Endothelial cell of umbilical vein (primary cell): ENCODE results near the gene C16orf74. TPM values are rescaled to one million over a fixed set of nuclear protein-coding genes. Genes with fewer than 3 reads are reported as not detected.

Experiments used
- BruUV-seq: library from RNA; stranded (reverse); fragments of 400-500 nt; replicated peaks from 2 replicates; lab custom pipeline; 2021; lab: Mats Ljungman, UMichigan
- CTCF ChIA-PET: fragments of 300-600, 350-600 bp; sonication (Branson Sonifier 250); formaldehyde crosslinking; loops from one replicate; lab custom pipeline; 2021; ENCODE audit warnings: antibody characterized with exemption, inconsistent platforms; lab: Charles Lee
- POLR2A ChIA-PET: fragments of 300-600, 350-600 bp; sonication (Branson Sonifier 250); formaldehyde crosslinking; loops from one replicate; lab custom pipeline; 2021; ENCODE audit warnings: antibody characterized with exemption, inconsistent platforms; lab: Charles Lee
- DNase-seq: peaks from one replicate; pipeline ENCODE4 v3.0.0-alpha.2; 2011; ENCODE audit warnings: low read depth, low spot score
- FAIRE-seq: peaks from 2 replicates; lab custom pipeline; 2011; peaks lifted over from hg19 to GRCh38; lab: Jason Lieb, UNC
- H2AFZ ChIP-seq: 2 replicates; pipeline ENCODE4 v1.6.0; 2012; ENCODE audit warnings: low read depth, low read length, control low read depth, inconsistent platforms
- H3K27ac ChIP-seq: 2 replicates; pipeline ENCODE4 v1.5.1; 2011; ENCODE audit warnings: low read depth, mild to moderate bottlenecking, control low read depth, low read length, moderate library complexity; ENCODE audit not compliant: insufficient read depth
- H3K27me3 ChIP-seq, 2 experiments: 2 replicates each; pipeline versions ENCODE4 v1.6.0 to v1.6.1; 2011; ENCODE audit warnings: low read length in 2 of 2, mixed read lengths in 1 of 2; ENCODE audit not compliant: control insufficient read depth in 2 of 2, insufficient read depth in 2 of 2
- H3K36me3 ChIP-seq, 2 experiments: 2 replicates in 1 of 2; 3 replicates in 1 of 2; pipeline ENCODE4 v1.5.1; 2011; ENCODE audit warnings: low read length in 2 of 2, mild to moderate bottlenecking in 1 of 2, moderate library complexity in 1 of 2; ENCODE audit not compliant: control insufficient read depth in 2 of 2, insufficient read depth in 2 of 2; ENCODE audit errors: extremely low read depth in 1 of 2
- H3K4me1 ChIP-seq: 3 replicates; pipeline ENCODE4 v1.5.1; 2011; ENCODE audit warnings: mild to moderate bottlenecking, low read length; ENCODE audit not compliant: control insufficient read depth, insufficient read depth; ENCODE audit errors: extremely low read depth
- H3K4me2 ChIP-seq: 2 replicates; pipeline ENCODE4 v1.6.1; 2011; ENCODE audit warnings: low read length, control low read depth, mixed read lengths; ENCODE audit not compliant: insufficient read depth
- H3K4me3 ChIP-seq, 3 experiments: fragments of 200-600 bp in 1 of 3; sonication (generic), shearing (Covaris generic) in 1 of 3; replicated peaks in 1 of 3; 2 replicates each; pipeline ENCODE4 v1.5.1; 2011 to 2016; ENCODE audit warnings: control low read depth in 3 of 3, low read length in 3 of 3, mild to moderate bottlenecking in 2 of 3, inconsistent platforms in 1 of 3, low read depth in 1 of 3, moderate library complexity in 1 of 3; ENCODE audit not compliant: insufficient read depth in 1 of 3
- H3K79me2 ChIP-seq: 2 replicates; pipeline ENCODE4 v1.6.0; 2012; ENCODE audit warnings: low read length, inconsistent platforms; ENCODE audit not compliant: control insufficient read depth, insufficient read depth
- H3K9ac ChIP-seq: replicated peaks from 2 replicates; pipeline ENCODE3; 2011; ENCODE audit warnings: low read length, control low read depth; ENCODE audit not compliant: insufficient read depth; ENCODE audit errors: extremely low read depth
- H3K9me1 ChIP-seq: replicated peaks from 3 replicates; pipeline ENCODE4 v1.6.0; 2011; ENCODE audit warnings: mild to moderate bottlenecking, low read length; ENCODE audit not compliant: control insufficient read depth, insufficient read depth; ENCODE audit errors: extremely low read depth
- H3K9me3 ChIP-seq: replicated peaks from 2 replicates; pipeline ENCODE4 v1.5.1; 2012; ENCODE audit warnings: low read length, inconsistent platforms; ENCODE audit not compliant: control insufficient read depth, insufficient read depth
- H4K20me1 ChIP-seq: replicated peaks from 2 replicates; pipeline ENCODE3; 2011; ENCODE audit warnings: mild to moderate bottlenecking, low read length; ENCODE audit not compliant: control insufficient read depth, insufficient read depth; ENCODE audit errors: extremely low read depth
- EZH2 ChIP-seq: IDR thresholded peaks from 2 replicates; pipeline ENCODE4 v1.6.1; 2012; ENCODE audit warnings: borderline replicate concordance, low read depth, mild to moderate bottlenecking, moderate library complexity, low read length, inconsistent platforms; ENCODE audit not compliant: severe bottlenecking
- FOS ChIP-seq: IDR thresholded peaks from 2 replicates; pipeline ENCODE4 v1.6.1; 2011; ENCODE audit warnings: mild to moderate bottlenecking, low read length, moderate library complexity, borderline replicate concordance; ENCODE audit not compliant: insufficient read depth
- GATA2 ChIP-seq: IDR thresholded peaks from 2 replicates; pipeline ENCODE4 v1.7.0; 2011; ENCODE audit warnings: low read depth, mild to moderate bottlenecking, moderate library complexity, mixed read lengths, low read length; ENCODE audit not compliant: insufficient read length, insufficient read depth
- JUN ChIP-seq: IDR thresholded peaks from 2 replicates; pipeline ENCODE4 v1.6.1; 2011; ENCODE audit warnings: borderline replicate concordance, low read depth; ENCODE audit not compliant: insufficient read length, insufficient read depth
- MAX ChIP-seq: IDR thresholded peaks from 2 replicates; pipeline ENCODE4 v1.6.1; 2011; ENCODE audit not compliant: insufficient read depth, insufficient read length
- MYC ChIP-seq: IDR thresholded peaks from one replicate; pipeline ENCODE4 v1.6.1; 2011; ENCODE audit warnings: mild to moderate bottlenecking, low read depth, low read length
- POLR2A ChIP-seq: IDR thresholded peaks from 2 replicates; pipeline ENCODE4 v1.6.1; 2012; ENCODE audit warnings: low read depth, mild to moderate bottlenecking, control low read depth, low read length
- POLR2AphosphoS5 ChIP-seq: IDR thresholded peaks from 2 replicates; pipeline ENCODE4 v1.6.1; 2012; ENCODE audit warnings: low read depth, mild to moderate bottlenecking, control low read depth, low read length, moderate library complexity; ENCODE audit not compliant: insufficient read depth
- dilution Hi-C: fragments of 300-500 bp; cut with MboI; formaldehyde crosslinking; loops from one replicate; pipeline ENCODE4 v1.15.0; 2019; ENCODE audit warnings: low sequenced_read_pairs; ENCODE audit not compliant: extremely low pct_ligation_motif_present
- intact Hi-C: fragments of 100-400 bp; cut with micrococcal nuclease; formaldehyde crosslinking; loops from one replicate; pipeline ENCODE4 v1.10.0; 2022
- polyA plus RNA-seq, 4 experiments: library from polyadenylated mRNA; depleted of rRNA in 3 of 4; stranded (reverse) in 3 of 4; unstranded in 1 of 4; fragments of >200 nt; gene quantifications; 2 replicates each; pipeline versions ENCODE4 v1.2.1 to v1.2.3, GENCODE V29; 2011 to 2012; ENCODE audit warnings: missing spikeins in 1 of 4
- total RNA-seq: library from RNA; stranded (reverse); gene quantifications from 2 replicates; pipeline ENCODE4 v1.2.3, GENCODE V29; 2021
- TF ChIP-seq, protein P1 (sequence below), 2 donors: IDR thresholded peaks; 1 replicate in 1 of 2; 2 replicates in 1 of 2; pipeline ENCODE4 v1.5.1; 2011; ENCODE audit warnings: low read length in 2 of 2, mild to moderate bottlenecking in 2 of 2, moderate library complexity in 2 of 2, control low read depth in 1 of 2, inconsistent platforms in 1 of 2, low read depth in 1 of 2; ENCODE audit not compliant: insufficient read depth in 1 of 2; ENCODE audit errors: extremely low read depth in 1 of 2

Gene C16orf74
- total and polyA plus RNA-seq, 2 donors (not counting 3 experiments of a cell fraction or from before 2014, with no cell fraction given): 12.1 to 38.7 TPM

DNA sequence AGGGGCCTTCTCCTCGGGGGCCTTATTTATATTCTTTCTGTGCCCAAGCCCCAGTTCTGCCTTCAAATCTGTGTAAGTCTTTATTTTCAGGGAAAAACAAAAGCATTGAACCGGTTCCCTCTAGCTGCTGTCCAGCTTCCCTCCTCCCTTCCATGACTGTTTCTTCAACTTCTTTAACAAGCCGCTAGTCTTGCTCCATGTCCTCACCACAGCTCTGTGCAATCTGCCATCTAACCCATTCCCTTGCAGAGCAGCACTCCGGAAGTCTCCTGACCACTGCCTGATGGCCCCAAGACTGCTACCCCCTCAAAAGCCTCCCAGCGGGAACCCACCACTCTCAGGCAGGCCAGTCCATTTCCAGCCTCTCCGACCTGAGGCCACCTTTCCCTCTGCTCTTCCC, 31.6 kb upstream of the C16orf74 start:
- Histone ChIP-seq H3K9me1 (no peaks in the 10 kb centered on the region), H3K4me3 (no peak overlapping the region), H3K4me1 (peaks cover 16% of the 10 kb centered on the region), H3K36me3 (peaks cover 10 to 34% of the 10 kb centered on the region in 2 experiments), H3K79me2 (peaks cover 26% of the 10 kb centered on the region), H3K9me3 (no peaks in the 10 kb centered on the region), H3K4me2 (no peak overlapping the region), H4K20me1 (no peaks in the 10 kb centered on the region), H3K9ac (no peak overlapping the region), H3K27ac (no peak overlapping the region), H2AFZ (no peak overlapping the region), H3K27me3 (no peaks in the 10 kb centered on the region)
- no TSS peak for BruUV-seq
- POLR2A ChIA-PET: no interaction called here
- TF ChIP-seq, protein P1, sequence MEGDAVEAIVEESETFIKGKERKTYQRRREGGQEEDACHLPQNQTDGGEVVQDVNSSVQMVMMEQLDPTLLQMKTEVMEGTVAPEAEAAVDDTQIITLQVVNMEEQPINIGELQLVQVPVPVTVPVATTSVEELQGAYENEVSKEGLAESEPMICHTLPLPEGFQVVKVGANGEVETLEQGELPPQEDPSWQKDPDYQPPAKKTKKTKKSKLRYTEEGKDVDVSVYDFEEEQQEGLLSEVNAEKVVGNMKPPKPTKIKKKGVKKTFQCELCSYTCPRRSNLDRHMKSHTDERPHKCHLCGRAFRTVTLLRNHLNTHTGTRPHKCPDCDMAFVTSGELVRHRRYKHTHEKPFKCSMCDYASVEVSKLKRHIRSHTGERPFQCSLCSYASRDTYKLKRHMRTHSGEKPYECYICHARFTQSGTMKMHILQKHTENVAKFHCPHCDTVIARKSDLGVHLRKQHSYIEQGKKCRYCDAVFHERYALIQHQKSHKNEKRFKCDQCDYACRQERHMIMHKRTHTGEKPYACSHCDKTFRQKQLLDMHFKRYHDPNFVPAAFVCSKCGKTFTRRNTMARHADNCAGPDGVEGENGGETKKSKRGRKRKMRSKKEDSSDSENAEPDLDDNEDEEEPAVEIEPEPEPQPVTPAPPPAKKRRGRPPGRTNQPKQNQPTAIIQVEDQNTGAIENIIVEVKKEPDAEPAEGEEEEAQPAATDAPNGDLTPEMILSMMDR (IDR thresholded peaks at IDR 0.05; ENCODE audit: extremely low read depth in 1 of 2, insufficient read depth in 1 of 2, low read depth in 1 of 2, low read length in 2 of 2): no peak
- TF ChIP-seq JUN (no peak), MYC (no peak), MAX (no peak), POLR2A (no peak), EZH2 (no peak), FOS (no peak), GATA2 (no peak), POLR2AphosphoS5 (no peak)
- intact Hi-C loops: no loop called here
- no peak for DNase-seq
- FAIRE-seq: no peak
- CTCF ChIA-PET: no interaction called here
- dilution Hi-C loops: no loop called here
